D341Med (cell line): Measurements from ENCODE around the gene PPP1R26.
"Not testable (repeated sequence)": the region's sequence is repeated elsewhere in the genome, so short reads cannot be mapped to it uniquely, and the experiment has no call there.

Experiments
- DNase-seq: peaks from one replicate; pipeline ENCODE4 v3.0.0; 2012; ENCODE audit warnings: low spot score

Gene PPP1R26

GRCh38 chr9:135479469-135480052 is at the start of gene PPP1R26:
Gene PPP1R26 (plus strand): TSS chr9:135479782. CDS start chr9:135484511, 4,729 bp downstream.
- peak; percentile 75 for DNase-seq

- no peak for DNase-seq
Observed at GRCh38 chr9:135437259-135437658, 42.3 kb upstream of the PPP1R26 start.

GRCh38 chr9:135437696-135438095 is 41.9 kb upstream of the PPP1R26 start:
- not testable (repeated sequence) for DNase-seq

GRCh38 chr9:135438581-135439232 is 40.9 kb upstream of the PPP1R26 start:
- DNase-seq, result not testable (repeated sequence)

- DNase-seq, result not testable (repeated sequence)
Observed at GRCh38 chr9:135439514-135439913, 40.1 kb upstream of the PPP1R26 start.

- DNase-seq, result no peak
Observed at GRCh38 chr9:135439916-135440315, 39.7 kb upstream of the PPP1R26 start.

- no peak for DNase-seq
Observed at GRCh38 chr9:135440620-135441019, 39.0 kb upstream of the PPP1R26 start.

- not testable (repeated sequence) for DNase-seq
Observed at GRCh38 chr9:135441105-135442071, 38.2 kb upstream of the PPP1R26 start.

- no peak for DNase-seq
Observed at GRCh38 chr9:135442075-135442474, 37.5 kb upstream of the PPP1R26 start.

- DNase-seq, result no peak
Observed at GRCh38 chr9:135443797-135444425, 35.7 kb upstream of the PPP1R26 start.

- DNase-seq, result no peak
Observed at GRCh38 chr9:135447126-135447525, 32.5 kb upstream of the PPP1R26 start.

- DNase-seq, result no peak
Observed at GRCh38 chr9:135448663-135449100, 30.9 kb upstream of the PPP1R26 start.

- not testable (repeated sequence) for DNase-seq
Observed at GRCh38 chr9:135449532-135449931, 30.1 kb upstream of the PPP1R26 start.

GRCh38 chr9:135450956-135451355 is 28.6 kb upstream of the PPP1R26 start:
- no peak for DNase-seq

GRCh38 chr9:135451909-135452308 is 27.7 kb upstream of the PPP1R26 start:
- not testable (repeated sequence) for DNase-seq

GRCh38 chr9:135454737-135455136 is 24.8 kb upstream of the PPP1R26 start:
- no peak for DNase-seq

- no peak for DNase-seq
Observed at GRCh38 chr9:135455401-135456030, 24.1 kb upstream of the PPP1R26 start.

GRCh38 chr9:135456436-135457104 is 23.0 kb upstream of the PPP1R26 start:
- no peak for DNase-seq

- DNase-seq, result not testable (repeated sequence)
Observed at GRCh38 chr9:135458478-135458877, 21.1 kb upstream of the PPP1R26 start.

- DNase-seq, result no peak
Observed at GRCh38 chr9:135461936-135462335, 17.6 kb upstream of the PPP1R26 start.

GRCh38 chr9:135463140-135463539 is 16.4 kb upstream of the PPP1R26 start:
- DNase-seq, result no peak
